ENCODE results near the gene NPAS2.

The NPAS2 gene

DNA sequence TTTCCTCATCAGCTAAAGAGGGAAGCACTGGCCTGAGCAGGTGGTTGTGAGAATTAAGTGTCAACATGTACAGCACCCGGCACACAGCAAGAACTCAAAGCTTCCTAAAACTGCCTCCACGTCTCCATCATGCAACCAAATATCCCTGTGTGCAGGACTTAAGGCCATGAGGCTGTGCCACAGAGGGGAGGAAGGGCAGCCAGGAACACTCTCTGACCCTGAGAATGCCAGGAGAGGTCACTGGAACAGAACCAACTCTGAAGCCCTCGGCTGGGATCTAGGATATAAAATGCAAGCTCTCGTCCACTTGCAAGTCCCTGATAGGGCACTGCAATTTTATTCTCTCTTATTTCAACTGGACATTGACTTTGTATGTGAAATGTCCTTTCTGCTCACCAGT lies 12.2 kb upstream of the NPAS2 start:
- Histone ChIP-seq H3K4me2 (no peak overlapping the region), H3K27me3 (no peaks in the 10 kb centered on the region), H3K4me1 (peaks cover 0 to 3% (median under 1%) of the 10 kb centered on the region in 10 experiments; a peak in 9 of 20 replicates), H3K27ac (no peak overlapping the region), H4K20me1 (no peaks in the 10 kb centered on the region), H3K9ac (no peak overlapping the region), H3K36me3 (no peaks in the 10 kb centered on the region), H3K4me3 (no peak overlapping the region), H3K9me3 (replicated peaks in 1 of 11) (peaks cover 0 to 16% (median 0%) of the 10 kb centered on the region in 11 experiments; a peak in 3 of 22 replicates)
- TF ChIP-seq Cebpa-rat (IDR thresholded peaks at IDR 0.05) = no peak

DNA sequence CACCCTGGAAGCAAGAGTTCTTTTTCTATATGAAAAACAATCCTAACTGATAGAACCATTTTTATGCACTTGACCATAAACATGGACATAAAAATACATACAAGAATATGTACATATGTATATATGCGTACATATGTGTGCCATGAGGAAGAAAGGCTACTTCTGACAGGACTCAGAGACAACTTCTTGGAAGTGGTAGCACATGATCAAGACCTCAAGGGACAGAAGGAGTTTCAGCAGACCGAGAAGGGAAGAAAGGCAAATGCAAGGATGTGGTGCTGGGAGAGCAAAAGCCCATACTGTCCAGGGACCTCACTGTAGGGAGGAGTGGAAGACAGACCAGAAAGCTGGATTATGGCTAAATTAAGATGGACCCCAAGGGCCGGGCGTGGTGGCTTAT lies 11.4 kb upstream of the NPAS2 start:
- H3K36me3 ChIP-seq = no peaks in the 10 kb centered on the region
- no peak for TF ChIP-seq Cebpa-rat (IDR thresholded peaks at IDR 0.05)
- H3K27me3 ChIP-seq = no peaks in the 10 kb centered on the region

DNA sequence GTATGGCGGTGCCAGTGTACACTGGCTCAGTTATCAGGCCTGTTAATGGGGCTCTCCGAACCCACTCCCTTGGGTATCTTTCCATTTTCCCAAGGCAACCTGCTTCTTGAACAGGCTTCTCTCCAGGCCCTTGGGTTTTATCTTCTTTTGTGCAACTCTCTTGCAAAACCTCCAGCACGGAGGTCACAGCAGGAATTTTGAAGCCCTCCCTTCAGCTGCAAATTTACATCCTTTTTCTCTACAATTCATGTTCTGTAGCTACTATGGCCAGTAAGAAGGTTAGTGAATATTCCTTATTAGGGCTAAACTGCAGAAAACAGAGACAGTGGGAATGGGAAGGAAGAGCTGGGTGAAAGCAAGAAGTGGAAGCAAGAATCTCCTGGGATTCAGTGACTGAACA lies 10.4 kb upstream of the NPAS2 start:
- Histone ChIP-seq H3K4me2 (no peak overlapping the region), H3K4me1 (peaks cover 9 to 19% (median 14%) of the 10 kb centered on the region in 10 experiments), H3K27me3 (no peaks in the 10 kb centered on the region), H3K4me3 (no peak overlapping the region), H4K20me1 (no peaks in the 10 kb centered on the region), H3K36me3 (no peaks in the 10 kb centered on the region), H3K27ac (no peak overlapping the region), H3K9me3 (replicated peaks in 1 of 11) (peaks cover 0 to 7% (median 0%) of the 10 kb centered on the region in 11 experiments; a peak in 3 of 22 replicates), H3K9ac (no peak overlapping the region)
- TF ChIP-seq Cebpa-rat (IDR thresholded peaks at IDR 0.05) = no peak

More for the DNA sequence above, 11.4 kb upstream of the NPAS2 start:
- Histone ChIP-seq H3K27ac (no peak overlapping the region), H3K4me1 (peaks cover 4 to 12% (median 8%) of the 10 kb centered on the region in 10 experiments), H3K9ac (no peak overlapping the region), H3K9me3 (replicated peaks in 1 of 11) (peaks cover 0 to 16% (median 0%) of the 10 kb centered on the region in 11 experiments; a peak in 3 of 22 replicates), H3K4me3 (no peak overlapping the region), H3K4me2 (no peak overlapping the region), H4K20me1 (no peaks in the 10 kb centered on the region)

DNA sequence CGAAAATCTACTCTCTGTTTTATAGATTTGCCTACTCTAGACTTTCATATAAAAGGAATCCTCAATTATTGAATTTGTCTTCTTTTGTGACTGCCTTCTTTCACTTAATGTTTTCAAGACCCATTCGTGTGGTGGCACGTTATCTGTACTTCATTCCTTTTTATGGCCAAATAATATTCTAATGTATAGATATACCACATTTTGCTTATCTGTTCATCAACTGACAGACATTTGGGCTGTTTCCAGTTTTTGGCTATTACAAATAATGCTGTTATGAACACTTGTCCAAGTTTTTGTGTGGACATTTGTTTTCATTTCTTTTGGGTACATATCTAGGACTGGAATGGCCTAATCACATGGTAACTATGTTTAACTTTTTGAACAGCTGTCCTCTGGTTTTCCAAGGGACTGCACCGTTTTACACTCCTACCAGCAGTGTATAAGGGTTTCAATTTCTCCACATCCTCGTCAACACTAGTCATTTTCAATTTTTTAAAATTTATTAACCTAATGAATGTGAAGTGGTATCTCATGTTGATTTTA lies 9.3 kb upstream of the NPAS2 start:
- no peak for TF ChIP-seq Cebpa-rat (IDR thresholded peaks at IDR 0.05)
- Histone ChIP-seq H3K4me3 (no peak overlapping the region), H3K27ac (no peak overlapping the region)

DNA sequence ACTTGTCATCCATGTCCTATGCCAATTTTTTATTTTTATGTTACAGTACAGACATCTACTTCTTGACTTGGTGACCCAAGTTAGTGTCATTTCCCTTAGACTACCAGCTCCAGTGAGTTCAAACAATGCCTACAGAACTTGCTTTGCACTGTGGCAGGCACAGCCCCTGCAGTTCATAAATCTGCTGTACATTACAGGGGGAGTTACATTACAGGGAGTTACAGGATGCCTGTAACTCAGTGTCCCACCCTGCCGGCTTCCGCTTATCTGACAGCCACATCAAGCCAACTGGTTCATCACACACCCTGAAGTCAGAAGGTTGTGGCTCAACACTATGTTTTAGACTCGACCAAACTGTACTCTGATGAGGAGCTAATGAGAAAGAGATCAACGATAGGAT lies 7.8 kb upstream of the NPAS2 start:
- H3K27me3 ChIP-seq = no peaks in the 10 kb centered on the region; a peak in 1 of 22 replicates
- H3K4me3 ChIP-seq = no peak overlapping the region
- H3K9ac ChIP-seq = no peak overlapping the region
- peaks cover 9 to 19% (median 14%) of the 10 kb centered on the region in 10 experiments for H3K4me1 ChIP-seq
- H4K20me1 ChIP-seq = no peaks in the 10 kb centered on the region
- H3K36me3 ChIP-seq = no peaks in the 10 kb centered on the region
- no peak for TF ChIP-seq Cebpa-rat (IDR thresholded peaks at IDR 0.05)
- H3K4me2 ChIP-seq = no peak overlapping the region
- H3K27ac ChIP-seq = no peak overlapping the region
- peaks cover 0 to 7% (median 0%) of the 10 kb centered on the region in 11 experiments; a peak in 3 of 22 replicates for H3K9me3 ChIP-seq (replicated peaks in 1 of 11)

More for the DNA sequence above, 9.3 kb upstream of the NPAS2 start:
- no peaks in the 10 kb centered on the region for H3K36me3 ChIP-seq
- peaks cover 0 to 7% (median 0%) of the 10 kb centered on the region in 11 experiments; a peak in 3 of 22 replicates for H3K9me3 ChIP-seq (replicated peaks in 1 of 11)
- H3K4me2 ChIP-seq = no peak overlapping the region
- no peaks in the 10 kb centered on the region for H4K20me1 ChIP-seq
- H3K4me1 ChIP-seq = peaks cover 9 to 19% (median 14%) of the 10 kb centered on the region in 10 experiments
- H3K27me3 ChIP-seq = no peaks in the 10 kb centered on the region
- H3K9ac ChIP-seq = no peak overlapping the region

DNA sequence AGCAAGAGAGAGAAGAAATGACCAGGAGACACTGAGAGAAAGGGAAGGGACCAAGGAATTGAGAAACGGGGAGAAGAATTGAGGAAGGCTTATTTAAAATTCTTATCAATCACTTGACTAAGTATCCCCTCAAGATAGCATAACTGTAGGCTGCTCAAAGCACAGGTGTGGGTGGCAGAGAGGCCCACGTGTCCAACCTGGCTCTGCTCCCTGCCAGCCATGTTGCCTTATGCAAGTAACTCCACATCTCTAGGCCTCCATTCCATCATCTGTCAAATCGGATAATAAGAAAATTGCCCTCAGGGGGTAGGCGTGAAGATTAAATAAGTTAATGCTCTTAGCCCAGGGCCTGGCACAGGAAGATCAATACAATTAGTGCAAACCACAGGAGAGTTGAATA lies 7.4 kb upstream of the NPAS2 start:
- Histone ChIP-seq H3K9me3 (replicated peaks in 1 of 11) (peaks cover 0 to 7% (median 0%) of the 10 kb centered on the region in 11 experiments; a peak in 3 of 22 replicates), H3K36me3 (no peaks in the 10 kb centered on the region), H3K27ac (no peak overlapping the region), H3K4me1 (peaks cover 9 to 19% (median 14%) of the 10 kb centered on the region in 10 experiments), H3K9ac (no peak overlapping the region), H3K4me2 (peak overlapping the region in 7 of 11 experiments; percentile 43 to 74 (median 50); a peak in 10 of 22 replicates), H3K27me3 (peaks cover 0 to 3% (median 0%) of the 10 kb centered on the region in 11 experiments; a peak in 2 of 22 replicates), H4K20me1 (no peaks in the 10 kb centered on the region), H3K4me3 (no peak overlapping the region)
- no peak for TF ChIP-seq Cebpa-rat (IDR thresholded peaks at IDR 0.05)

DNA sequence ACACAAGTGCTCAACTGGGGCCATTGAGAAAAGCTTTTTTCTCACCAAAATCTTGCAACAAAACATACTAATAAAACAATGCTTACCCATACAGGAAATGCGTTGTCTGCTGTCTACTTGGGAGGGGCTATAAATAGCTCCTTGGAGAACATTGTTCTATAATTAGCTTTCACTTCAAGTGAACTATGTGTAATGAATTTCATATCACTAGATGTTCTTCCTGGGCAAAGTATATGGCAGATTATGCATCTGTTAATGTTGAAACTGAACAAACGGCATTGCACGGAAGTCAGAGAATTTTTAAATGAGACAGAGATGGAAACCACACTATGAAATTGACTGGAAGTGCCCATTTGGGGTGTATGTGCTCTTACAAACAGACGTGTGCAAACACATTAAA lies 6.4 kb upstream of the NPAS2 start:
- Histone ChIP-seq H3K4me1 (peaks cover 9 to 19% (median 14%) of the 10 kb centered on the region in 10 experiments), H3K4me3 (no peak overlapping the region), H3K9ac (no peak overlapping the region), H3K27ac (peak overlapping the region in 1 of 11 experiments; percentile 46; a peak in 1 of 22 replicates), H3K9me3 (replicated peaks in 1 of 11) (peaks cover 2 to 10% (median 3%) of the 10 kb centered on the region in 11 experiments; a peak in 20 of 22 replicates), H3K4me2 (peak overlapping the region; percentile 29 to 74 (median 52)), H3K27me3 (peaks cover 6 to 13% (median 7%) of the 10 kb centered on the region in 11 experiments; a peak in 21 of 22 replicates), H3K36me3 (no peaks in the 10 kb centered on the region), H4K20me1 (no peaks in the 10 kb centered on the region)
- TF ChIP-seq Cebpa-rat (IDR thresholded peaks at IDR 0.05) = no peak

DNA sequence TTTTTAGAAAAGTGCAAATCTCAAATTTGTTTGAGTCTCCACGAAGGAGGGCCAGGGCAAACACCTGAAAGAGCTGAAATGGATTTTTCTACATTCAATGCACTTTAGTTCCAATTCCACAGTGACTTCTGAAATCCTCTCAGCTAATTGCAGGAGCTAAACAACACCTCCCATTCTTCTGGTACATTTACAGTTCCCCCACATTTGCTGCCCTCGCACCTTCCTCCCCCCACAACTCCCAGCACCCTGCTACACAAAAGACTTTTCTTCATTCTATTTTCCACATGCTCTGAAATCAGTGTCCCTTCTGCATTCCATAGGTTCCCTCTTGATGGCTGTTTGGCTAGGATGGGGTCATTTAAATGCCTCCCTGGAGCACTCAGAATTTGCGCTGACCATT lies 5.9 kb upstream of the NPAS2 start:
- Histone ChIP-seq H3K4me1 (peaks cover 9 to 19% (median 14%) of the 10 kb centered on the region in 10 experiments), H4K20me1 (no peaks in the 10 kb centered on the region), H3K4me2 (peak overlapping the region; percentile 29 to 74 (median 52); a peak in 20 of 22 replicates), H3K36me3 (no peaks in the 10 kb centered on the region; a peak in 1 of 22 replicates), H3K9me3 (replicated peaks in 1 of 11) (peaks cover 7 to 15% (median 9%) of the 10 kb centered on the region in 11 experiments; a peak in 21 of 22 replicates), H3K9ac (no peak overlapping the region), H3K27me3 (peaks cover 12 to 18% (median 13%) of the 10 kb centered on the region in 11 experiments), H3K27ac (peak overlapping the region in 1 of 11 experiments; percentile 46; a peak in 1 of 22 replicates), H3K4me3 (no peak overlapping the region)
- no peak for TF ChIP-seq Cebpa-rat (IDR thresholded peaks at IDR 0.05)

DNA sequence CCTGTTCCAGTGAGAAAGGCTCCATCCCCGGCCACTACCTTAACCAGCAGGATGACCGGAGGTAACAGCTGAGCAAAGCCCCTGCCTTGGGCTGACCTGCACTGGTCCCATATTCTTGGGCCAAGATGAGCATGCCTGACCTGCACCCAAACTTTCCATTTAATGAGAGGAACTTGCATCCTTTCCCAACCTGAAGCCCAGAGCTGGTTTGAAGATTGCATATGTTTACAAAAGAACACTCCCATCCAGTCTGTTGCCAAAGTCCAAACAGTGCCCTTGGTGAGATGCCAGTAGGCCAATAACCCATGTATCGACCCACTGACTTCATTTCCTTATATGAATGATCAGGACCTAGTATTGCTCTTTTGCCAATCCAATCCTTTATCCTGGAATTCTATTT lies 5.5 kb upstream of the NPAS2 start:
- peak overlapping the region in 2 of 11 experiments; percentile 43 to 74; a peak in 2 of 22 replicates for H3K4me2 ChIP-seq
- no peak overlapping the region for H3K4me3 ChIP-seq
- H3K9me3 ChIP-seq (replicated peaks in 1 of 11) = peaks cover 9 to 19% (median 12%) of the 10 kb centered on the region in 11 experiments; a peak in 21 of 22 replicates
- peaks cover 9 to 19% (median 14%) of the 10 kb centered on the region in 10 experiments for H3K4me1 ChIP-seq
- H4K20me1 ChIP-seq = no peaks in the 10 kb centered on the region
- H3K9ac ChIP-seq = no peak overlapping the region
- H3K27me3 ChIP-seq = peaks cover 16 to 22% (median 17%) of the 10 kb centered on the region in 11 experiments
- H3K36me3 ChIP-seq = no peaks in the 10 kb centered on the region; a peak in 1 of 22 replicates
- 0 out of 22 replicates have a peak overlapping the region, but pooled peaks of 1 of the 11 experiments have one; percentile 46 for H3K27ac ChIP-seq
- TF ChIP-seq Cebpa-rat (IDR thresholded peaks at IDR 0.05) = no peak
